Loucy (cell line): ENCODE results near the gene ADAM8.

Source experiments
- H2AFZ ChIP-seq: fragments of 200-600 bp; sonication (generic); 2 replicates; pipeline ENCODE4 v1.6.0; 2016; ENCODE audit warnings: antibody characterized with exemption, mild to moderate bottlenecking, low read length, moderate library complexity
- H3F3A ChIP-seq: fragments of 200-600 bp; 2 replicates; pipeline ENCODE4 v1.6.0; 2016; ENCODE audit warnings: antibody characterized with exemption, low read depth, mild to moderate bottlenecking
- H3K27me3 ChIP-seq: fragments of 200-600 bp; sonication (generic); 2 replicates; pipeline ENCODE4 v1.6.1; 2014; ENCODE audit warnings: low read length, mild to moderate bottlenecking; ENCODE audit not compliant: insufficient read depth, poor library complexity, severe bottlenecking
- H3K36me3 ChIP-seq: fragments of 200-600 bp; sonication (generic); 2 replicates; pipeline ENCODE4 v1.6.1; 2016; ENCODE audit warnings: low read length; ENCODE audit not compliant: insufficient read depth
- H3K4me1 ChIP-seq: fragments of 200-600 bp; sonication (generic); 2 replicates; pipeline ENCODE4 v1.5.1; 2014; ENCODE audit warnings: low read length, mild to moderate bottlenecking; ENCODE audit not compliant: insufficient read depth, poor library complexity, severe bottlenecking
- H3K4me2 ChIP-seq: fragments of 200-600 bp; sonication (generic); 2 replicates; pipeline ENCODE4 v1.6.0; 2014; ENCODE audit warnings: antibody characterized with exemption, low read length, low read depth, mild to moderate bottlenecking; ENCODE audit not compliant: poor library complexity, severe bottlenecking
- H3K4me3 ChIP-seq: fragments of 200-600 bp; sonication (generic); 2 replicates; pipeline ENCODE4 v1.5.1; 2014; ENCODE audit warnings: low read length, mild to moderate bottlenecking, mixed read lengths; ENCODE audit not compliant: poor library complexity, severe bottlenecking
- H3K79me2 ChIP-seq: fragments of 200-600 bp; sonication (generic); 2 replicates; pipeline ENCODE4 v1.6.1; 2014; ENCODE audit warnings: low read length; ENCODE audit not compliant: insufficient read depth
- H3K9ac ChIP-seq: fragments of 200-600 bp; sonication (generic); 2 replicates; pipeline ENCODE4 v1.6.0; 2014; ENCODE audit warnings: mild to moderate bottlenecking, low read depth, low read length, moderate library complexity; ENCODE audit not compliant: poor library complexity, severe bottlenecking
- H3K9me2 ChIP-seq: fragments of 200-600 bp; sonication (generic); replicated peaks from 2 replicates; pipeline ENCODE4 v1.6.1; 2016; ENCODE audit warnings: low read depth, low read length, mixed read lengths
- H3K9me3 ChIP-seq: fragments of 200-600 bp; sonication (generic); 2 replicates; pipeline ENCODE4 v1.6.1; 2014; ENCODE audit warnings: mild to moderate bottlenecking, antibody characterized with exemption, low read length, low read depth; ENCODE audit not compliant: insufficient read depth
- H4K20me1 ChIP-seq: fragments of 200-600 bp; sonication (generic); 2 replicates; pipeline ENCODE4 v1.6.0; 2014; ENCODE audit warnings: antibody characterized with exemption, low read length, mild to moderate bottlenecking; ENCODE audit not compliant: insufficient read depth, poor library complexity, severe bottlenecking
- CTCF ChIP-seq: fragments of 200-600 bp; sonication (generic); conservative IDR thresholded peaks from 2 replicates; pipeline ENCODE4 v1.5.1; 2014; ENCODE audit warnings: mild to moderate bottlenecking, antibody characterized with exemption, low read length
- EZH2phosphoT487 ChIP-seq: fragments of 200-600 bp; IDR thresholded peaks from 2 replicates; pipeline ENCODE4 v1.6.1; 2018; ENCODE audit warnings: antibody characterized with exemption, mild to moderate bottlenecking, moderate library complexity, borderline replicate concordance

ADAM8 gene

DNA sequence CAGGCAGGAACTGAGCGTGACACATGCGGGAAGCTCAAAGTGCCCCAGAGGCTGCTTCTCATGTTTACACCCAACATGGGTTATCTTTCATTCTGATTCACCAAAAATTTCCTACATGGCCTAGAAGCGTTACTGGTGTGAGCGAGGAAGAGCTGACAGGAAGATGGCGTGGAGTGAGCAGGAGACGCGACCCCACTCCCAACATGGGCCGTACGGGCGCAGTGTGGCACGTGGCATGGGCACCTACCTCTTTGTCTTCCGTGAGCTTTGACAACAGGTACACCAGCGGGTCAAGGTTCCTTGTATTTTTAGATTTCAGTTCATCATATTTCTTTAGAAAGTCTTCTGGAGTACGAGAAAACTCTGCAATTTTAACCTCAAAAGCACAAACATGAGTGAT, 23.1 kb upstream of the ADAM8 start:
- peaks cover 52% of the 10 kb centered on the region; the same call in 1 of the 2 replicates for H3K36me3 ChIP-seq
- no peak overlapping the region for H3K4me3 ChIP-seq
- H3K9ac ChIP-seq: no peak overlapping the region
- H3F3A ChIP-seq: no peaks in the 10 kb centered on the region
- no peak overlapping the region for H2AFZ ChIP-seq
- no peaks in the 10 kb centered on the region for H3K9me2 ChIP-seq
- TF ChIP-seq CTCF (no peak), EZH2phosphoT487 (no peak)
- H3K4me2 ChIP-seq: no peak overlapping the region
- peaks cover 21% of the 10 kb centered on the region for H3K79me2 ChIP-seq
- no peaks in the 10 kb centered on the region for H3K27me3 ChIP-seq
- no peaks in the 10 kb centered on the region for H3K4me1 ChIP-seq
- no peaks in the 10 kb centered on the region for H3K9me3 ChIP-seq
- no peaks in the 10 kb centered on the region for H4K20me1 ChIP-seq

DNA sequence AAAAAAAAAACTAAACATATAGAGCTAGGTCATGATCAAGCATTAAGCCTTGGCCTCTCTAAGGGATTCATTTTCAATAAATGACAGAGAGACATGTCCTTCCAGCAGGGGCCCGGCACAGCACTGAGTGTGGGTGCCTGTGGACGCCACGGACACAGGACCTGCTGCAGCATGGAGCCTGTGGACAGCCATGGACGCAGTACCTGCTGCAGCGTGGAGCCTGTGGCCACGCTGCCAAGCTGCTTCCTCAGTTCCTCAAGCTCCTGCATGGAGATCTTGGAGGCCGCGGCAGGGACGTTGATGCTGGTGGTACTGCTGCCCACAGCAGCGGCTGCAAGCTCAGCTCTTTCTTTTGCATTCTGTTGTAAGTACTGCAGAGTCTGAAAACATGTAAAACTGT, 22.6 kb upstream of the ADAM8 start:
- no peak for TF ChIP-seq EZH2phosphoT487
- TF ChIP-seq CTCF: no peak
- Histone ChIP-seq H2AFZ (no peak overlapping the region), H3K9ac (no peak overlapping the region), H3K36me3 (peaks cover 58% of the 10 kb centered on the region; the same call in 1 of the 2 replicates), H3K4me1 (no peaks in the 10 kb centered on the region), H3K9me3 (no peaks in the 10 kb centered on the region), H3K27me3 (no peaks in the 10 kb centered on the region), H3K79me2 (peaks cover 19% of the 10 kb centered on the region), H3K9me2 (no peaks in the 10 kb centered on the region), H3K4me3 (no peak overlapping the region), H3F3A (no peaks in the 10 kb centered on the region), H3K4me2 (no peak overlapping the region), H4K20me1 (no peaks in the 10 kb centered on the region)

- H3F3A ChIP-seq: no peaks in the 10 kb centered on the region
- H3K79me2 ChIP-seq: peaks cover 11% of the 10 kb centered on the region; the same call in 1 of the 2 replicates
- no peak overlapping the region for H3K4me2 ChIP-seq
- H3K4me3 ChIP-seq: no peak overlapping the region
- H3K36me3 ChIP-seq: peaks cover 65% of the 10 kb centered on the region; the same call in 1 of the 2 replicates
- no peaks in the 10 kb centered on the region for H4K20me1 ChIP-seq
- no peaks in the 10 kb centered on the region for H3K9me2 ChIP-seq
- no peaks in the 10 kb centered on the region for H3K9me3 ChIP-seq
- no peaks in the 10 kb centered on the region for H3K27me3 ChIP-seq
- TF ChIP-seq EZH2phosphoT487: no peak
- no peak for TF ChIP-seq CTCF
- no peak overlapping the region for H2AFZ ChIP-seq
- H3K9ac ChIP-seq: no peak overlapping the region
- no peaks in the 10 kb centered on the region for H3K4me1 ChIP-seq
These were observed 21.8 kb upstream of the ADAM8 start for GRCh38 chr10:133298466-133298865.
